HG03469 (cell line): ENCODE data around the gene KCNJ5.
A peak's percentile ranks its signal among the peaks of the same experiment; 100 is the strongest.

ENCODE experiments used
- ATAC-seq: cut with Tn5 transposase; IDR thresholded peaks from one replicate; pipeline ENCODE4 v1.9.1; 2021; ENCODE audit warnings: mild to moderate bottlenecking, moderate library complexity, moderate number of reproducible peaks; ENCODE audit not compliant: unreplicated experiment

KCNJ5 gene

GRCh38 chr11:128868841-128869671 lies 22.1 kb upstream of the KCNJ5 start:
- ATAC-seq: no peak

- no peak for ATAC-seq
These were observed 20.0 kb upstream of the KCNJ5 start for GRCh38 chr11:128871168-128871610.

GRCh38 chr11:128872094-128872493 lies 19.1 kb upstream of the KCNJ5 start:
- no peak for ATAC-seq

- ATAC-seq: no peak
These were observed 18.6 kb upstream of the KCNJ5 start for GRCh38 chr11:128872594-128872993.

GRCh38 chr11:128874427-128874826 lies 16.7 kb upstream of the KCNJ5 start:
- ATAC-seq: no peak

GRCh38 chr11:128876133-128876650 lies 15.0 kb upstream of the KCNJ5 start:
- no peak for ATAC-seq

- ATAC-seq: no peak
These were observed 13.4 kb upstream of the KCNJ5 start for GRCh38 chr11:128877726-128878125.

- no peak for ATAC-seq
These were observed 12.7 kb upstream of the KCNJ5 start for GRCh38 chr11:128878455-128878854.

- no peak for ATAC-seq
These were observed 11.3 kb upstream of the KCNJ5 start for GRCh38 chr11:128879817-128880216.

- ATAC-seq: no peak
These were observed 9.9 kb upstream of the KCNJ5 start for GRCh38 chr11:128881221-128881620.

- ATAC-seq: no peak
These were observed 8.7 kb upstream of the KCNJ5 start for GRCh38 chr11:128882451-128882850.

GRCh38 chr11:128884054-128884453 lies 7.1 kb upstream of the KCNJ5 start:
- no peak for ATAC-seq

- ATAC-seq: peak; percentile 88
These were observed 6.3 kb upstream of the KCNJ5 start for GRCh38 chr11:128884703-128885338.

- ATAC-seq: no peak
These were observed 4.6 kb upstream of the KCNJ5 start for GRCh38 chr11:128886406-128887124.

- ATAC-seq: no peak
These were observed 2.8 kb upstream of the KCNJ5 start for GRCh38 chr11:128888034-128888985.

GRCh38 chr11:128889657-128890213 lies 1.4 kb upstream of the KCNJ5 start:
- no peak for ATAC-seq

GRCh38 chr11:128890216-128890542 lies 977 bp upstream of the KCNJ5 start:
- no peak for ATAC-seq

- no peak for ATAC-seq
These were observed 800 bp downstream of the KCNJ5 start for GRCh38 chr11:128891913-128892398.

- ATAC-seq: no peak
These were observed 1.9 kb downstream of the KCNJ5 start for GRCh38 chr11:128892866-128893565.
